Measurements from ENCODE around the gene IRS2.

The IRS2 gene

DNA sequence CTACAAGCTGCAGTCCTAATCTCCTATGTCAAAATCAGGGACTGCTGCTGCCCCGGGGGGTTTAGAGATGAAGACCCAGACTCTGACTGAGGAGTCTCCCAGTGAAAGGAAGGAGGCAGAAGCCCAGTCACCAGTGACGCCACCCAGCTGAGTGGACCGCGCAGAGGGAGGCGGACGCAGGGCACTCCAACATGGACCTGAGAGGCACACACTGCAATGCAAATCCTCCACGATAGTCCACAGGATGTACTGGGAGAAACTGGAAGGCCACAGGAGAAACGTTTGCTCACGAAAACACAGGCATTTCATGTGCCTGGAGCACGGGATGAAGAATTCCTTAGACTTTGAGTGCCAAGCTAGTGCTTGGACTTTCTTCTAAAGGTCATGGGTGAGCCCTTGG, 58.3 kb downstream of the IRS2 start:
- DNase-seq, result no peak

DNA sequence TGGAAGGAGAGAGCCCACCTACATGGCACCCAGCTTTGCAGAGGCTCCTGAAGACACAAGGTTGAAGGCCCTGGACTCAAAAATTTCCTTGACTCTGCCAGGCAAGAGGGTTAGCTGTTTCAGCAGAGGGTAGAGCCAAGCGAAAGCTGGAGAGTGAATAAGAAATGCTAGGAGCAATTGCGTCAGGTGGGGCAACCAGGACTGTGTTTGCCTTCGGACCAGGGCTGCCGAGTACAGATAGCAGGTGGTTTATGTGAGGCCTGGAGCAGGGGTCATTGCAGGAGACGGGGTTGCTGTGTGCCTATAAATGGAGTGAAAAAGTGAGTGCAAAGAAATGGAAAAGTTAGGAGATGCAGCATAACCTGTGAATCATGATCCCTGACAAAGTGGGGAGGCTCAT, 59.1 kb downstream of the IRS2 start:
- DNase-seq, result no peak

GRCh38 chr13:109725995-109726637, 60.3 kb downstream of the IRS2 start:
- no peak for DNase-seq

- no peak for DNase-seq
These were observed 61.1 kb downstream of the IRS2 start for GRCh38 chr13:109725297-109725696.

- no peak for DNase-seq
These were observed 61.8 kb downstream of the IRS2 start for GRCh38 chr13:109724603-109725002.

GRCh38 chr13:109723046-109723445, 63.3 kb downstream of the IRS2 start:
- DNase-seq, result no peak

GRCh38 chr13:109722068-109722467, 64.3 kb downstream of the IRS2 start:
- no peak for DNase-seq

DNA sequence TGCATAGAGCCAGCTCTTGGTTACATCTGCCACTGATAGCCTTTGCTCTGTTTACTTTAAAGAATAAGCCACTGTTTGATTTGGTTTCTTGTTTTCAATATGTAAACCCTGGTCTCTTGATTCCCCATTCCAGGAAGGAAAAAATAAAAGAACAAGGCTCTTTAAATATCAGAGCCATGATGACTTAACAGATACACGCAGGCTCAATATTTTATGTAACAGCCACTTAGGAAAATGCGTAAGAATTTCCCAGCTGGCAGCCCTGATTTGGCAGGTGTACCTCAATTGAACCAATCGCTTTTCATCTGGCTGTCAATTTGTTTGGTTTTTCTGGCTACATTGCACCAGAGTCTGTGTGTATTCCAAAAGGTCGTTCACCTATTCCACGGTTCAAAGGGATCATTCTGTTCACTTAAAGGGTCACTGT, 65.6 kb downstream of the IRS2 start:
- no peak for DNase-seq

DNA sequence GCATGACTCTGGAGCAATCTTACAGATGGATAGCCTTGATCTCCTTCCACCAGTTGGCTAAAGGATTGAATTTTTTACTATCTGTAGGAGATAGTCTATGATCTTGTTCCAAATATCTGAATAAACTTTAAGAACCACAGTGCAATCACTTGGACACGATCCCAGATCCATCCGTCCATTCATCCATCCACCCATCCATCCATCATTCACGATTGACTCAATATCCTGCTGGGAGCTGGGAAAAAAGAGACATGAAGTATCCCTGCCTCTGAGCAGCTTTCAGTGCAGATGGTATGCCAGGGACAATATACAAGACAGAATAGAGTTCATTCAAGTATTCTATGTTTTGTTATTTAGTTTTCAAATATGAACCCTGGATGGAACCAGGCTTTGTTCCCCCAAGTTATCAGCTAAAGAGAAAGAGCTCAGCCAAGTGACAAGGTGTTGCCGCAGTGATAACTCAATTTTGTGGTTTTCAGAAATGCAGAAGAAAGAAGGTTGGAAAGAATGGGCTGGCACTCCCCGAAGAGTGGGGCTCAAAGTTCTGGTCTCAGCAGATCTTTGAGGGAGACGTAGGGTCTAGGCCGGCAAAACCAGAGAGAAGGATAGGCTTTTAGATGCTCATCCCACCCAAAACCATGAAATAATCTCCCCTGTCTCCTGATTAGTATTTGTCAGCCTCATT, 66.3 kb downstream of the IRS2 start:
- no peak for DNase-seq

- DNase-seq, result no peak
These were observed 67.7 kb downstream of the IRS2 start for GRCh38 chr13:109718726-109719125.

GRCh38 chr13:109717686-109718085, 68.7 kb downstream of the IRS2 start:
- DNase-seq, result no peak

GRCh38 chr13:109715902-109716301, 70.5 kb downstream of the IRS2 start:
- DNase-seq, result no peak

DNA sequence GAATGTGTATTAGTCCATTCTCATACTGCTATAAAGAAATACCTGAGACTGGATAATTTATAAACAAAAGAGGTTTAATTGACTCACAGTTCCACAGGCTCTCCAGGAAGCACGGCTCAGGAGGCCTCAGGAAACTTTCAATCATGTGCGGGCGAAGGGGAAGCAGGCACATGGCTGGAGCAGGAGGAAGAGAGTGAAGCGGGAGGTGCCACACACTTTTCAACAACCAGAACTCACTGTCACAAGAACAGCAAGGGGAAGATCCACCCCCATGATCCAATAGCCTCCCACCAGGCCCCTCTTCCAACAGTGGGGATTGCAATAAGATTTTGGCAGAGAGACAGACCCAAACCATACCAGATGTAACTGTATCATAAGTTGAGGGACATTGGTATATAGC, 72.7 kb downstream of the IRS2 start:
- DNase-seq, result no peak

DNA sequence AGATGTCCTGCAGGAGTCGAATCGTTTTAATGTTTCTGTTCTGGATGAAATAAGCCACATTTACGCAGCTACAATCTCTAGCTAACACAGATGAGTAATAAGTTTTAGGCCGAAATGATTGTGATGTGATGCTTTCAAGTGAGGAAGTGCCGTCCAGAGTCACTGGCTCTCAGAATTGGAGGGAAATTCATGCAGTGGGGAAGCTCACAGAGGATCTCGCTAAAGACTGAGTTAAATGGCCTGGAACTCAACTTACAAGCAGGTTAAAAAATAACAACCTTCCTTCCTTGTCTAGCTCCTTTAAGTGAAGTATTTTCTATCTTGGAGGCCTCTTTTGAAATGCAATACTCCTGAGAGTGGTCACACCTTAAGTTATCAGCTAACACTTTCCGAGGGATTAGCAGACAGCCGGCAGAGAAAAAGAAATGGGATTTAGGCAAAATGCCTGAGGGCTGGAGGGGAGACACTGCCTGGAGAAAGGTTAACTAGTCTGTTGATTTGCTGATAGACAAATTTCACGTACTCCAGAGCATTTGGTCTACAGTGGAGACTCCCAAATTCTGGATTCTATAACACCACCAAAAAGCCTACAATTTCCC, 74.2 kb downstream of the IRS2 start:
- DNase-seq, result no peak

DNA sequence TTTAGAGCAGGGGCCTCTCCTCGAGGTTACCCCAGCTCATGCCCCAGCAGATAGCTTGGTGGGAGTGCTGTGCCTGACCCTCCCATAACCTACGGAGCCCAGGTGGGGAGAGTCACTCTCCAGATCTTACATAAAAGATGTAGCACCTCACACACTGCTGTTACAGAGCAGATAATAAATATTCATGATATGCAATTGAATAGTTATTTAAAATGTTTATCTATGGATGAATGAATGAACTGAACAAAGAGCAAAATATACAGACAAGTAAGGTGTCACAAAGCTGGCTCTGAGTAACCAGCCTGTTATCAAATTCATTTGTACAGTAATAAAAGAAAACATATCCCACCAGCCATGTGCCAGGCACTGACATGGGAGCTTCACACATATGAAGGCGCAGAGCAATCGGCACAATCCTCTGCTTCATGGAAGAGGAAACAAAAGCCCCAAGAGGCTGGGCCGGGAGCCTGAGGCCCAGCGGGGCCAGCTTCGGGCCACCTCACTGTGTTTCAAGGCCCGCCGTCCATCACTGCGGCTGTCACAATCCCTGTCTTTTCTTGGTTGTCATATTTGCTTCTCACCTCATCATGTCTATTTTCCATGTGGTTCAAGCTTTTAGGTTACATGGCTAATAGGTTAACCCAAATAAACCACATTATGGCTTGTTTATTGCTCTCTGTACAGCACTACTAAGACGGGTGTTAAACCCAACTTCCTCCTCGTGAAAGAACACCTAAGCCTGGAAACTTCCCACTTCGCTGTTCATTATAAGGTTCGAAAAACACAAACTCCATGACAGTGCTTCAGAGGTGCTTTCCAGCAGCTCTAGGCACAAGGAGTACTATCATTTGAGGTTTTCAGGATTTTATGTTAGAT, 78.4 kb downstream of the IRS2 start:
- no peak for DNase-seq

DNA sequence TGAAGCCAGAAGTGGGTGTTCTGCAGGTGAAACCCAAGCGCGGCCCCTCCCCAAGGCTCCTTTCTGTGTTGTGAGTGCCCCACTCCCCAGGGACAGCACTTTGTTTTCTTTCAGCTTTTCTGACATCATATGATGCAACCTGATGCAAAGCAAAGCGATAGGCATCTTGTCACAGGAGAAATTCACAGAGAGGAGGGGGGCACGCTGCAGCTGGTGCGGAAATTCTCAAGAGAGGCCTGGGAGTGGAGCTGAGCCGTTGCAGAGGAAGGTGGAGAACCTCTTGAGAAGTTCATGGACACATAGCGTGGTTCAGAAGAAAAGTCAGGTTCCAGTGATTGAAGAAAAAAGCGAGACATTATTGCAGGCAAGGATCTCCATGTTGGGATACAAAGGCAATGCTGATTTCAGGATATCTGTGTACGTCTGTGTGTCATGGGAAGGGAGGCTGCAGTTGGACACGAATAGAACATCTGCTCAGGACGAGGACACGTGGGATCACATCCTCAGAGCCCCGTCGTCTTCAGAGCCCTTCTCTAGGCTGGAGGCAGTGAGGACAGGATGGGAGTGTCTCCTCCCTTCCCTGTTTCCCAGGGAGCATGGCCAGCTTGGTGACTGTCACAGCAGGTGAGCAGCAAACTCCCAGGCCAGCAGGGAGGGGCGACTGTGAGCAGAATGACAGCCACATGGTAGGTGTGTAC, 79.2 kb downstream of the IRS2 start:
- DNase-seq, result no peak

GRCh38 chr13:109706015-109706715, 80.2 kb downstream of the IRS2 start:
- no peak for DNase-seq

DNA sequence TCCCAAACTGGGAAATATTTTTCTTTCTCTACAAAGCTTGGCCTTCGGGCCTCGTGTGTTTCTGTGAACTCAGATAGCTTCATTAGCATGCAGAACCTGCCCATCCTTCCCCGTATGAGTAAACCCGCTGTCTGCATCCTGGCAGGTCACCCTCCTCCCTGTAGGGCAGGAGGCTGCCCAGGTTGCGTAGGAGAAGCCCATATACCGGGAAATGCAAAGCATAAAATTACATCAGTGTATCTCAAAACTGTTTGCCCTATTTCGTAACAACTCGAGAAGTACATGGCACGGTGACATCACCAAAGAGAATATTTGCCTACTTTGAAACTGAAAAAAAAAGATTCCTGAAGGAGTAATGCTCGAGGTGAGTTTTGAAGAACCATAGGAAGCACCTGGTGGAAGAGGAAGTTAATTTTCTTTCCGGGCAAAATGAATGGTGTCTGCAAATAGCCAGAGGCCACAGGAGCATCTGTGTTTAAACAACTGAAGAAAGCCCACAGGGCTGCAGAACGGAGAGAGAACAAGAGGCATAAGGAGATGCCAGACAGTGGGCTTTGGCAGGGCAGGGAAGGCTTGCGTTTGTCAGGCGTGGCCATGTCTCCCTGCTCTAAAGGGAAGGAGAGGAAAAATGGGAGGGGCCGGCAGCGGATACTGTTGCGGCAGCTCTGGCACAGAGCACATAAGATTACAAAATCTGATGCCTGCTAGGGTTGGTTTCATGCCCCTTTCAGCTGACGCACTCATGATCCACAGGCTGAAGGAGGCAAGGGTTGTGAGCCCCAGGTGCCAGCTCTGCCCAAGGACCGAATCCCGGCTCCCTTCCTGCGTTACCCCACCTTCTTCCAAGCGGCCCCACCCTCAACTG, 81.4 kb downstream of the IRS2 start:
- DNase-seq, result no peak

- DNase-seq, result no peak
These were observed 83.1 kb downstream of the IRS2 start for GRCh38 chr13:109703250-109703649.

All from stimulated activated CD4-positive, alpha-beta T cell treated with anti-CD3 and anti-CD28 coated beads, Interleukin-4, amount 100 ng/mL, for 4 hours (primary cell).